H9 (cell line): Measurements from ENCODE around the gene ZNF280D. TPM values are rescaled to one million over a fixed set of nuclear protein-coding genes. Genes with fewer than 3 reads are reported as not detected.

ENCODE experiments used
- DNase-seq: peaks from one replicate; pipeline ENCODE4 v3.0.0-alpha.2; 2017
- H2AFZ ChIP-seq: one replicate; pipeline ENCODE4 v1.6.1; 2013; ENCODE audit warnings: mild to moderate bottlenecking, low read length, control low read depth, moderate library complexity
- H2AK5ac ChIP-seq: 2 replicates; pipeline ENCODE4 v1.6.1; 2013; ENCODE audit warnings: low read length, control low read depth, mixed read lengths; ENCODE audit not compliant: insufficient read length
- H2BK120ac ChIP-seq: one replicate; pipeline ENCODE4 v1.6.1; 2013; ENCODE audit warnings: low read depth, mild to moderate bottlenecking, low read length, control low read depth, inconsistent platforms; ENCODE audit not compliant: poor library complexity, severe bottlenecking
- H2BK12ac ChIP-seq: 2 replicates; pipeline ENCODE4 v1.6.1; 2013; ENCODE audit warnings: low read length, control low read depth, mixed read lengths, low read depth; ENCODE audit not compliant: insufficient read length
- H2BK15ac ChIP-seq: 2 replicates; pipeline ENCODE4 v1.6.1; 2013; ENCODE audit warnings: low read depth, low read length, control low read depth
- H2BK20ac ChIP-seq: one replicate; pipeline ENCODE4 v1.6.1; 2013; ENCODE audit warnings: low read depth, mild to moderate bottlenecking, low read length, control low read depth, inconsistent platforms; ENCODE audit not compliant: poor library complexity, severe bottlenecking
- H2BK5ac ChIP-seq: 2 replicates; pipeline ENCODE4 v1.6.1; 2013; ENCODE audit warnings: low read length, control low read depth, mixed read lengths; ENCODE audit not compliant: insufficient read length
- H3K14ac ChIP-seq: 2 replicates; pipeline ENCODE4 v1.6.1; 2013; ENCODE audit warnings: low read length, control low read depth; ENCODE audit not compliant: insufficient read depth
- H3K18ac ChIP-seq: 2 replicates; pipeline ENCODE4 v1.6.1; 2013; ENCODE audit warnings: low read depth, mild to moderate bottlenecking, mixed read lengths, low read length, control low read depth; ENCODE audit not compliant: insufficient read length
- H3K23ac ChIP-seq: 2 replicates; pipeline ENCODE4 v1.6.1; 2013; ENCODE audit warnings: low read length, control low read depth, mixed read lengths, low read depth; ENCODE audit not compliant: insufficient read length
- H3K23me2 ChIP-seq: 2 replicates; pipeline ENCODE4 v1.6.1; 2013; ENCODE audit warnings: low read depth, mild to moderate bottlenecking, mixed read lengths, low read length, control low read depth; ENCODE audit not compliant: insufficient read length, poor library complexity, severe bottlenecking
- H3K27ac ChIP-seq: 2 replicates; pipeline ENCODE4 v1.5.1; 2013; ENCODE audit warnings: low read length, control low read depth, mixed read lengths, low read depth; ENCODE audit not compliant: insufficient read length
- H3K27me3 ChIP-seq: 2 replicates; pipeline ENCODE4 v1.6.1; 2013; ENCODE audit warnings: low read length, control low read depth, inconsistent platforms; ENCODE audit not compliant: insufficient read depth
- H3K4ac ChIP-seq: 2 replicates; pipeline ENCODE4 v1.6.1; 2013; ENCODE audit warnings: low read depth, mild to moderate bottlenecking, control low read depth, inconsistent platforms, low read length, moderate library complexity
- H3K4me1 ChIP-seq: 2 replicates; pipeline ENCODE4 v1.6.1; 2013; ENCODE audit warnings: low read length, control low read depth, inconsistent platforms; ENCODE audit not compliant: insufficient read depth
- H3K4me2 ChIP-seq: 2 replicates; pipeline ENCODE4 v1.6.1; 2013; ENCODE audit warnings: low read length, control low read depth, mixed read lengths; ENCODE audit not compliant: insufficient read length, insufficient read depth
- H3K56ac ChIP-seq: 2 replicates; pipeline ENCODE4 v1.6.1; 2013; ENCODE audit warnings: low read depth, mild to moderate bottlenecking, mixed read lengths, low read length, control low read depth; ENCODE audit not compliant: insufficient read length
- H3K79me1 ChIP-seq: 2 replicates; pipeline ENCODE4 v1.6.1; 2013; ENCODE audit warnings: low read depth, mild to moderate bottlenecking, moderate library complexity, low read length, control low read depth, inconsistent platforms; ENCODE audit not compliant: insufficient read depth, poor library complexity, severe bottlenecking
- H3K79me2 ChIP-seq: 2 replicates; pipeline ENCODE4 v1.6.1; 2013; ENCODE audit warnings: low read length, control low read depth, inconsistent platforms; ENCODE audit not compliant: insufficient read depth
- H3K9ac ChIP-seq: 2 replicates; pipeline ENCODE4 v1.6.1; 2013; ENCODE audit warnings: low read length, control low read depth, mixed read lengths; ENCODE audit not compliant: insufficient read length; ENCODE audit errors: extremely low read depth
- H3K9me3 ChIP-seq: one replicate; pipeline ENCODE4 v1.6.1; 2013; ENCODE audit warnings: low read depth, low read length, inconsistent platforms; ENCODE audit not compliant: control insufficient read depth
- H3T11ph ChIP-seq: one replicate; pipeline ENCODE4 v1.6.1; 2013; ENCODE audit warnings: mild to moderate bottlenecking, low read length, control low read depth, inconsistent platforms
- H4K20me1 ChIP-seq: one replicate; pipeline ENCODE4 v1.6.1; 2013; ENCODE audit not compliant: control insufficient read depth, insufficient read length, insufficient read depth
- H4K5ac ChIP-seq: 2 replicates; pipeline ENCODE4 v1.6.1; 2013; ENCODE audit warnings: low read depth, mild to moderate bottlenecking, mixed read lengths, low read length, control low read depth; ENCODE audit not compliant: insufficient read length
- H4K8ac ChIP-seq: replicated peaks from 2 replicates; pipeline ENCODE4 v1.6.1; 2013; ENCODE audit warnings: low read length, control low read depth, mixed read lengths, low read depth; ENCODE audit not compliant: insufficient read length
- H4K91ac ChIP-seq: 2 replicates; pipeline ENCODE4 v1.6.1; 2013; ENCODE audit warnings: low read depth, mild to moderate bottlenecking, moderate library complexity, mixed read lengths, low read length, control low read depth; ENCODE audit not compliant: insufficient read length
- H3K27ac Mint-ChIP-seq, 3 experiments: 2 replicates in 2 of 3; 3 replicates in 1 of 3; pipeline ENCODE4 v1.8.0; 2020 to 2021; ENCODE audit warnings: mixed read lengths in 3 of 3, mild to moderate bottlenecking in 1 of 3, moderate library complexity in 1 of 3
- H3K27me3 Mint-ChIP-seq: 2 replicates; pipeline ENCODE4 v1.8.0; 2021; ENCODE audit warnings: low read depth, mild to moderate bottlenecking, moderate library complexity, mixed read lengths
- H3K36me3 Mint-ChIP-seq, 3 experiments: 2 replicates in 2 of 3; 3 replicates in 1 of 3; pipeline ENCODE4 v1.8.0; 2020 to 2021; ENCODE audit warnings: low read depth in 3 of 3, mixed read lengths in 3 of 3; ENCODE audit not compliant: insufficient read depth in 1 of 3
- H3K4me1 Mint-ChIP-seq, 2 experiments: 2 replicates each; pipeline ENCODE4 v1.8.0; 2020; ENCODE audit warnings: mixed read lengths in 2 of 2
- H3K4me3 Mint-ChIP-seq, 2 experiments: 2 replicates in 1 of 2; 3 replicates in 1 of 2; pipeline ENCODE4 v1.8.0; 2020 to 2021; ENCODE audit warnings: mild to moderate bottlenecking in 2 of 2, mixed read lengths in 2 of 2, moderate library complexity in 1 of 2
- H3K9me3 Mint-ChIP-seq, 2 experiments: 2 replicates in 1 of 2; 3 replicates in 1 of 2; pipeline ENCODE4 v1.8.0; 2020; ENCODE audit warnings: mild to moderate bottlenecking in 2 of 2, mixed read lengths in 2 of 2, moderate library complexity in 1 of 2
- CTCF ChIP-seq: fragments of 200-600 bp; sonication (generic); conservative IDR thresholded peaks from 3 replicates; pipeline ENCODE4 v1.8.0; 2021; ENCODE audit warnings: antibody characterized with exemption, mild to moderate bottlenecking
- WGBS: extraction: QIAGEN DNeasy Blood & Tissue Kit; methylation state at CpG from one replicate; pipeline ENCODE4 v1.1.7; 2013; ENCODE audit warnings: missing lambda C conversion rate, low lambda C conversion rate, mixed read lengths; ENCODE audit not compliant: insufficient read length; ENCODE audit errors: extremely low coverage; 5-methylcytosine and 5-hydroxymethylcytosine counted together
- total RNA-seq: library from RNA; stranded (reverse); gene quantifications from 2 replicates; pipeline ENCODE4 v1.2.1, GENCODE V29; 2021

The ZNF280D gene
- total RNA-seq, 1 experiment from 2014 or later, result 5.7 TPM

GRCh38 chr15:56741541-56741940 lies 8.2 kb upstream of the ZNF280D start:
- Mint-ChIP-seq H3K27me3 (0 out of 2 replicates have a peak, but pooled peaks cover 3% of the 10 kb centered on the region), H3K4me1 (peaks cover 7 to 10% of the 10 kb centered on the region in 2 experiments; a peak in 2 of 4 replicates), H3K27ac (no peak overlapping the region), H3K36me3 (no peaks in the 10 kb centered on the region), H3K4me3 (no peak overlapping the region), H3K9me3 (no peaks in the 10 kb centered on the region)
- H2AFZ ChIP-seq, result no peak overlapping the region
- H2BK5ac ChIP-seq, result no peak overlapping the region
- no peak overlapping the region for H3T11ph ChIP-seq
- no peak overlapping the region for H4K5ac ChIP-seq
- H3K4me1 ChIP-seq, result peaks cover 5% of the 10 kb centered on the region; the same call in 1 of the 2 replicates
- no peak for DNase-seq
- no CpG with 5 or more reads among the region's 2 CpGs for WGBS
- H3K18ac ChIP-seq, result no peak overlapping the region
- H4K20me1 ChIP-seq, result no peaks in the 10 kb centered on the region
- H3K9ac ChIP-seq, result no peak overlapping the region
- H2BK15ac ChIP-seq, result no peak overlapping the region
- no peak overlapping the region for H4K8ac ChIP-seq
- no peaks in the 10 kb centered on the region for H3K23me2 ChIP-seq
- H3K27me3 ChIP-seq, result no peaks in the 10 kb centered on the region
- no peak overlapping the region for H3K27ac ChIP-seq
- no peak overlapping the region for H3K4me2 ChIP-seq
- TF ChIP-seq CTCF, result no peak
- H2BK12ac ChIP-seq, result no peak overlapping the region
- H3K56ac ChIP-seq, result no peak overlapping the region
- no peak overlapping the region for H2AK5ac ChIP-seq
- H2BK120ac ChIP-seq, result no peak overlapping the region
- no peak overlapping the region for H2BK20ac ChIP-seq
- H3K14ac ChIP-seq, result no peak overlapping the region
- H3K79me2 ChIP-seq, result no peaks in the 10 kb centered on the region
- H3K9me3 ChIP-seq, result no peaks in the 10 kb centered on the region
- H3K79me1 ChIP-seq, result no peaks in the 10 kb centered on the region
- H3K23ac ChIP-seq, result no peak overlapping the region
- no peak overlapping the region for H3K4ac ChIP-seq
- no peak overlapping the region for H4K91ac ChIP-seq
